Measurements from ENCODE around the gene MYH10.
A peak's percentile ranks its signal among the peaks of the same experiment; 100 is the strongest.

The MYH10 gene

DNA sequence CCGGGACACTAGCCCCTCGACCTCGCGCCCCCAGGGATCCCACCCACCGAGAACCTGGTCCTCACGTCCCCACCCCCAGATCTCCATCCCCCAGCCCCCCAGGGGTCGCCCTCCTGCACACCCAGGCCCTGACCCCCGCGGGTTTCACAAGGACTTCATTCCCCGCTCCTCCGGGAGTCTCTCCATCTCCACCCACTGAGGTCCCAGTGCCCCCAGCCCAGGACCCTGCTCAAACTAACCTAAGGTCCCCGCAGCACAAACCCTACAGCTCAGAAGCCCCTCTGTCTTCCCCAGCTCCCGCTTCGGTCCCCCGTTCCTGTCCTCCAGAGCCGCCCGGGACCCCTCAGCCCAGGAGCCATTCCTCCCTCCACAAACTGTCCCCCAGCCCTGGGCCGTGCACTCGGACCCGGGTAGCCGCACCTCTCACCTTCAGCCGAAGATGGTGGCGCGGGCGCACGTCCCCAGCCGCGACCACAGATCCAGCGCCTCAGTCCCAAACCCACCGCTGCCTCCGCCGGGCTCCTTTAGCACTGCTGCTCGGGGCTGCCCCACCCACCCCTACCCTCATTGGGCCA is at the start of gene MYH10:
MYH10 (minus strand) TSS at position 499 of the 575 bp plus-strand sequence. CDS start 7,479 bp downstream, outside the sequence.
- Histone ChIP-seq H3K4me3 (ENCODE audit: low read depth, low read length) (peak within 1 kb of the TSS; percentile 99), H3K27ac (ENCODE audit: low read depth, low read length) (peak within 1 kb of the TSS; percentile 83), H3K9ac (ENCODE audit: low read length) (peak within 1 kb of the TSS; percentile 88), H3K36me3 (ENCODE audit: control insufficient read depth, insufficient read depth, low read length) (no peaks in the 10 kb centered on the region), H3K9me3 (ENCODE audit: control insufficient read depth, insufficient read depth, low read depth, low read length) (no peaks in the 10 kb centered on the region), H3K27me3 (ENCODE audit: control insufficient read depth, insufficient read depth, low read length) (no peaks in the 10 kb centered on the region), H3K4me1 (ENCODE audit: control insufficient read depth, insufficient read depth, low read length) (peaks cover 21% of the 10 kb centered on the region)

DNA sequence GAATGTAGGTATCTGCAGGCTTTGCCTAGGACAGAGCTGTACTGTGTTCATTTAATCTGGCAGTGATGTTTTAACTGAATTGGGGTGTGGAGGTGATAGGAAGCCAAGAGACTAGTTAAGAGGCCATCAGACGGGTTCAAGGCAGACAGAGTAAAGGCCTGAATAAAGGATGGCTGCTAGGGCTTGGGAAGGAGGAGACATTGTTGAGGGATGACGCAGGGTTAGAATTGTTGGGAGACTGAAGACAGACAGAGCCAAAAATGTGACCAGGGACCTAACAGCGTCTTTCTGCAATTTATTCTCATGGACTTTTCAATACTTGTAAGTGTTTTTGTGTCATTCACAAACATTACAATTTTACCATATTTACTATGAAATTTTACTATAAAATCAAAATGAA is 48.6 kb upstream of the MYH10 start:
- Histone ChIP-seq H3K9ac (ENCODE audit: low read length) (no peak overlapping the region), H3K4me1 (ENCODE audit: control insufficient read depth, insufficient read depth, low read length) (peaks cover 21% of the 10 kb centered on the region), H3K9me3 (ENCODE audit: control insufficient read depth, insufficient read depth, low read depth, low read length) (no peaks in the 10 kb centered on the region), H3K36me3 (ENCODE audit: control insufficient read depth, insufficient read depth, low read length) (no peaks in the 10 kb centered on the region), H3K4me3 (ENCODE audit: low read depth, low read length) (no peak overlapping the region), H3K27me3 (ENCODE audit: control insufficient read depth, insufficient read depth, low read length) (no peaks in the 10 kb centered on the region), H3K27ac (ENCODE audit: low read depth, low read length) (no peak overlapping the region)

DNA sequence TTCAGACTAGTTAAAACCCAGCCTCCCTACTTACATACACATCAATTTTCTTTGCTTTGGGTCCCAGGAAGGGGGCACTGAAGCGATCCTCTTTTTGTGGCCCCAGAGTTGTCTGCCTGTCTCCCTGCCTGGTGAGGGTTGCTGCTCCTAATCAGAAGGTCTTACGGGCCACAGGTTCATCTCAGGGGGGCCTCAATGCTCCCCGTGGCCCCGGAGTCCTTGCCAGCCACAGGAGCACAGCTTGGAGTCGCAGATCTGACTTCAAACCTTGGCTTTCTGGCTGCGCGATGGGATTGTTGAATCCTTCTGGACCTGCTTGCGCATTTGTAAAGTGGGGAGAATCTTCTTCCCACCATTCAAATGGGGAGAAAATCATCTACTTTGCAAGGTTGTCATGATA is 44.8 kb upstream of the MYH10 start:
- Histone ChIP-seq H3K4me1 (ENCODE audit: control insufficient read depth, insufficient read depth, low read length) (peaks cover 25% of the 10 kb centered on the region), H3K36me3 (ENCODE audit: control insufficient read depth, insufficient read depth, low read length) (no peaks in the 10 kb centered on the region), H3K9me3 (ENCODE audit: control insufficient read depth, insufficient read depth, low read depth, low read length) (no peaks in the 10 kb centered on the region), H3K27me3 (ENCODE audit: control insufficient read depth, insufficient read depth, low read length) (no peaks in the 10 kb centered on the region), H3K27ac (ENCODE audit: low read depth, low read length) (no peak overlapping the region), H3K4me3 (ENCODE audit: low read depth, low read length) (0 out of 2 replicates have a peak overlapping the region, but pooled peaks have one; percentile 5), H3K9ac (ENCODE audit: low read length) (no peak overlapping the region)

DNA sequence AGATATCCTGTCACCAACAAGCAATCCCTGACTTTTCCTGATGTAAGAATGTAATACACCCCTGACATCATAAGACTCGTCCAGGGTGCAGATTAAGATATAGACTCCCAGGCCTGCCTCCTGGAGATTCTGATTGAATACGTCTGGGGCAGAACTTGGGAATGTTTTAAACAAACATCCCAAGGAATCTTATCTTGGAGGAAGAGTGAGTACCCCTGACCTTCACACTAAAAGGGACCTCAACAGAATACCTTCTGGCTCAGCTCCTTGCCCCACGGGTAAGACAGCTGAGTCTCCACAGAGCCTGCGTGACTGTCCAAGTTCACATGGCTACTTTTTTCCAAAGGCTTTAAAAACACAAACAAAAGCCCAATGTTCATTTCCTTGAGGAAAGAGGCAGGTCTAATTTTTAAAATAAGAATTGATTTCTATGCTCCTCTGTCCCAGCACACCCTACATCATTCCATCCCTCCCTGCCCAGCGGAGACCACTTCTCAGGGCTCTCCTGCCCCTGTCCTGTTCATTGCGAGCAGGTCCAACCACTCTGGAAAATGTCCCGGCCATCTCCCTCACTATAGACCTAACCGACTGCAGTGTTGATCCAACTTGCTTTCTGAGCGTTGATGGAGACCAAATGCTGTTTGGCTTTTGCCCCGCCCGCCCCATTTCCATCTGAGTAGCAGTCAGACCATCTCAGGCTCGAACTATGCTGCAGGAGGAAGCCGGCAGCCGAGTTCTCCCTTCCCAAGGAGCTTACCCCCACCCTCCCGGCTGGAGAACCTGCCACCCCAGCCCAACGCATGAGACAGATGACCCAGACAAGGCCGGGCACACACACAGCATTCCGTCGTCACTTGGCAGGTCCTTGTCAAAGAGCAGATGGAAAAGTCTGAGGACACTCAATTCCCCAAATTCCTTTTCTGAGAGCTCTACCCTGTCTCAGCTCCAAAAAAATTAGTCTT is 44.1 kb upstream of the MYH10 start:
- Histone ChIP-seq H3K9ac (ENCODE audit: low read length) (no peak overlapping the region), H3K36me3 (ENCODE audit: control insufficient read depth, insufficient read depth, low read length) (no peaks in the 10 kb centered on the region), H3K9me3 (ENCODE audit: control insufficient read depth, insufficient read depth, low read depth, low read length) (no peaks in the 10 kb centered on the region), H3K27ac (ENCODE audit: low read depth, low read length) (no peak overlapping the region), H3K27me3 (ENCODE audit: control insufficient read depth, insufficient read depth, low read length) (no peaks in the 10 kb centered on the region), H3K4me1 (ENCODE audit: control insufficient read depth, insufficient read depth, low read length) (peaks cover 25% of the 10 kb centered on the region), H3K4me3 (ENCODE audit: low read depth, low read length) (0 out of 2 replicates have a peak overlapping the region, but pooled peaks have one; percentile 5)

DNA sequence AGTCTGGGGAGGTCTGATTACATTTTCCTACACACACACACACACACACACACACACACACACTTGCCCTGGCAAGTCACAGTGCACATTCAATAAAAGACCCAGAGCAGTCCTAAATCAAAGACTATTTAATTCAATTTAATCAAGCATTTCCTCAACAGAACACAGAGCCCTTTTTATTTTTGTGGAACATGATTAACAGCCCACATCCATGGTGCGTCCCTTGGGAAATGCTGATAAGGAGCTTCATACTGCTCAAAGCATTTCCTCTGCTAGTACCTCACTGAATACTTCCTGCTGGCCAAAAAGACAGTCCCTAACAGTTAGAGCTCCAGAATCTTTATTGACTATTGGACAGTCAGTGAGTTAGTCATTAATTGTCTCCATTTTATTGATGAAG is 43.1 kb upstream of the MYH10 start:
- H3K36me3 ChIP-seq (ENCODE audit: control insufficient read depth, insufficient read depth, low read length), result no peaks in the 10 kb centered on the region
- H3K4me1 ChIP-seq (ENCODE audit: control insufficient read depth, insufficient read depth, low read length), result peaks cover 31% of the 10 kb centered on the region
- H3K27me3 ChIP-seq (ENCODE audit: control insufficient read depth, insufficient read depth, low read length), result no peaks in the 10 kb centered on the region
- H3K9me3 ChIP-seq (ENCODE audit: control insufficient read depth, insufficient read depth, low read depth, low read length), result no peaks in the 10 kb centered on the region
- no peak overlapping the region for H3K27ac ChIP-seq (ENCODE audit: low read depth, low read length)
- no peak overlapping the region for H3K9ac ChIP-seq (ENCODE audit: low read length)
- H3K4me3 ChIP-seq (ENCODE audit: low read depth, low read length), result no peak overlapping the region

DNA sequence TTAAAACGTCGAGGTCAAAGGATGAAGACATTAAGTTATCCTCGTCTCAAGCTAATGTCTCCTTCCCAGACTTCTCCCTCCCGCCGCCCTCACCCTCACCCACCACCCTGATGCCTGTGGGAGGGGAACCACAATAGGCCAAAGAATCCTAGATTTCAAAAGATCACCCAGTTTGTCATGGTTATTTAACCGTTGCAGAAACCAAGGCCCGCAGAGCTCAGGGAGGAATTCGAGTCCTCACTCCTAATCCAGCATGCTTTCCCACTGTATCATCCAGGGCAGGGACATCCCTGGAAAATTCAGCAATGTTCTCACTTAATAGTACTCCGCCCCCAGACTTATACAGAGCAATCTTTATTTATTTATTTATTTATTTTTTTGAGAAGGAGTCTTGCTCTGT is 41.8 kb upstream of the MYH10 start:
- H3K4me1 ChIP-seq (ENCODE audit: control insufficient read depth, insufficient read depth, low read length), result peaks cover 31% of the 10 kb centered on the region
- no peak overlapping the region for H3K4me3 ChIP-seq (ENCODE audit: low read depth, low read length)
- H3K27me3 ChIP-seq (ENCODE audit: control insufficient read depth, insufficient read depth, low read length), result no peaks in the 10 kb centered on the region
- no peak overlapping the region for H3K27ac ChIP-seq (ENCODE audit: low read depth, low read length)
- H3K9me3 ChIP-seq (ENCODE audit: control insufficient read depth, insufficient read depth, low read depth, low read length), result no peaks in the 10 kb centered on the region
- H3K9ac ChIP-seq (ENCODE audit: low read length), result no peak overlapping the region
- H3K36me3 ChIP-seq (ENCODE audit: control insufficient read depth, insufficient read depth, low read length), result no peaks in the 10 kb centered on the region

DNA sequence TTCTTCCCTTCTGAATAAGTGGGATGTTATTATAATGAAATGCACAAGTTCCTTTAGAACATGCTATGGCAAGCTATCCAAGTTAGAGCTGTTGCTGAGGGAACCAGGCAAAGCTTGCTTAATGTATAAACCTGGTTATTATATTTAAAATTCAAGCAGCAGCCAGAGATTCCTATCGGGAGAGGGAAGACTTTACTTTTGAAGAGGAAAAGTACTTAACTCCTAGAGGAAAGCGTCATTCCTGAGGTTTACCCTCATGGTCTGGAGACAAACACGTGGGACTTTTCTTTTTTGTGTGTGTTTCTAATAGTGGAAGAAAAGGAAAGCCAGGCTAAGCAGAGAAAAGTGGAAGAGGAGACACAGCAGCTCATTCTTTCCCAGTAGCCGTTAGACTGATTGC is 39.9 kb upstream of the MYH10 start:
- H3K4me1 ChIP-seq (ENCODE audit: control insufficient read depth, insufficient read depth, low read length), result peaks cover 22% of the 10 kb centered on the region
- H3K9me3 ChIP-seq (ENCODE audit: control insufficient read depth, insufficient read depth, low read depth, low read length), result no peaks in the 10 kb centered on the region
- H3K4me3 ChIP-seq (ENCODE audit: low read depth, low read length), result no peak overlapping the region
- no peak overlapping the region for H3K27ac ChIP-seq (ENCODE audit: low read depth, low read length)
- H3K36me3 ChIP-seq (ENCODE audit: control insufficient read depth, insufficient read depth, low read length), result no peaks in the 10 kb centered on the region
- no peaks in the 10 kb centered on the region for H3K27me3 ChIP-seq (ENCODE audit: control insufficient read depth, insufficient read depth, low read length)
- no peak overlapping the region for H3K9ac ChIP-seq (ENCODE audit: low read length)

DNA sequence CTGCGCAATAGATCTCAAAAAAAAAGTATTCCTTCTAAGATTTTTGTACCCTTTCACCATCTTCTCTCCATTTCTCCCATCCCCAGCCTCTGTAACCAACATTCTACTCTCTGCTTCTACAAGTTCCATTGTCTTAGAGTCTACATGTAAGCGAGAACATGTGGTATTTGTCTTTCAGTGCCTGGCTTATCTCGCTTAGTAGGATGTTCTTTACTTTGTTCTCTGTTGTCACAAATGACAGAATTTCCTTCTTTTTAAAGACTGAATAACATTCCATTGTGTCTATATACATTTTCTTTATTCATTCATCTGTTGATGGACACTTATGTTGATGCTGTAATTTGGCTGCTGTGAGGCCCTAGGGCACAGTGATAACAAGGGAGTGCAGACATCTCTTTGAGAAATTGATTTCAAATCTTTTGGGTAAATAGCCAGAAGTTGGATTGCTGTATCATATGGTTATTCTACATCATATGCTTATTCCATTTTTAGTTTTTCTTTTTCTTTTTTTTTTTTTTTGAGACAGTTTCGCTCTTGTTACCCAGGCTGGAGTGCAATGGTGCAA is 37.7 kb upstream of the MYH10 start:
- Histone ChIP-seq H3K27ac (ENCODE audit: low read depth, low read length) (no peak overlapping the region), H3K4me3 (ENCODE audit: low read depth, low read length) (no peak overlapping the region), H3K36me3 (ENCODE audit: control insufficient read depth, insufficient read depth, low read length) (no peaks in the 10 kb centered on the region), H3K4me1 (ENCODE audit: control insufficient read depth, insufficient read depth, low read length) (0 out of 2 replicates have a peak, but pooled peaks cover 6% of the 10 kb centered on the region), H3K9ac (ENCODE audit: low read length) (no peak overlapping the region), H3K9me3 (ENCODE audit: control insufficient read depth, insufficient read depth, low read depth, low read length) (no peaks in the 10 kb centered on the region), H3K27me3 (ENCODE audit: control insufficient read depth, insufficient read depth, low read length) (no peaks in the 10 kb centered on the region)

DNA sequence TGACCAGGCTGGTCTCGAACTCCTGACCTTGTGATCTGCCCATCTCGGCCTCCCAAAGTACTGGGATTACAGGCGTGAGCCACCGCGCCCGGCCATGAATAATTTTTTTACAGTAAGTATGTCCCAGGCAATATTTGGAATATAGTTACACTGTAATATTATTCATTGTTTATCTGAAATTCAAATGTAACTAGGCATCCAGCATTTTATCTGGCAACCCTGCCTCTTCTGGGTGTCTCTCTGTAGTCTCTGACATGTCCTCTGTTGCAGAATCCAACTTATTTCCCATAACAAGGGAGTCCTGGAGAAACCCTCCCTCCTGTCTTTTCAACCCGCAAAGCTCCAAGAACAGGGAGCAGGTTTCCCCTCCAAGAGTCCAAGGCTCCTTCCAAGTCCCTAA is 36.9 kb upstream of the MYH10 start:
- Histone ChIP-seq H3K9me3 (ENCODE audit: control insufficient read depth, insufficient read depth, low read depth, low read length) (no peaks in the 10 kb centered on the region), H3K27ac (ENCODE audit: low read depth, low read length) (no peak overlapping the region)

DNA sequence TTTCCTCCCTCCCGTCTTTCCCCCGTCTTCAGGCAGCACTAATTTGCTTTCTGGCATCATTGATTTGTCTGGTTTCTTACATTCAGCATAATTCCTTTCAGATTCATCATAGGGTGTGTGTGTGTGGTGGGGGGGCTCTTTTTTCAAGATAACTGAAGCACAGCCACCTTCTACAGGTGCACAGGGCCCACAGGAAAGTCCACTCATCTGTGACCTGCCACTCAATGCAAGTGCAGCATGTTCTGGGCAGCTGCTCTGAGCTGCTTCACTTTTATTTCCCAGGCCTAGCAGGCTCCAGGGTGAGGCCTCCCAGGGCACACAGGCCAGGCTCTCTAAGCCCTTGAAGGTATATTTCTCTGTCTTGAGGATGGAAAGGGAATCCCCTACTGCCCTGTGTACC is 35.2 kb upstream of the MYH10 start:
- no peak overlapping the region for H3K4me3 ChIP-seq (ENCODE audit: low read depth, low read length)
- H3K36me3 ChIP-seq (ENCODE audit: control insufficient read depth, insufficient read depth, low read length), result no peaks in the 10 kb centered on the region
- no peak overlapping the region for H3K9ac ChIP-seq (ENCODE audit: low read length)
- H3K27me3 ChIP-seq (ENCODE audit: control insufficient read depth, insufficient read depth, low read length), result peaks cover 6% of the 10 kb centered on the region; the same call in 1 of the 2 replicates
- H3K4me1 ChIP-seq (ENCODE audit: control insufficient read depth, insufficient read depth, low read length), result 0 out of 2 replicates have a peak, but pooled peaks cover 6% of the 10 kb centered on the region
- H3K9me3 ChIP-seq (ENCODE audit: control insufficient read depth, insufficient read depth, low read depth, low read length), result no peaks in the 10 kb centered on the region
- H3K27ac ChIP-seq (ENCODE audit: low read depth, low read length), result no peak overlapping the region

More for the DNA sequence above, 36.9 kb upstream of the MYH10 start:
- no peaks in the 10 kb centered on the region for H3K36me3 ChIP-seq (ENCODE audit: control insufficient read depth, insufficient read depth, low read length)
- H3K4me1 ChIP-seq (ENCODE audit: control insufficient read depth, insufficient read depth, low read length), result 0 out of 2 replicates have a peak, but pooled peaks cover 6% of the 10 kb centered on the region
- H3K4me3 ChIP-seq (ENCODE audit: low read depth, low read length), result no peak overlapping the region
- no peaks in the 10 kb centered on the region for H3K27me3 ChIP-seq (ENCODE audit: control insufficient read depth, insufficient read depth, low read length)
- H3K9ac ChIP-seq (ENCODE audit: low read length), result no peak overlapping the region
